H9 (cell line): ENCODE results near the gene SLC15A5. TPM values are rescaled to one million over a fixed set of nuclear protein-coding genes. Genes with fewer than 3 reads are reported as not detected.

Source experiments
- DNase-seq: peaks from one replicate; pipeline ENCODE4 v3.0.0-alpha.2; 2017
- H2AFZ ChIP-seq: one replicate; pipeline ENCODE4 v1.6.1; 2013; ENCODE audit warnings: mild to moderate bottlenecking, low read length, control low read depth, moderate library complexity
- H2AK5ac ChIP-seq: 2 replicates; pipeline ENCODE4 v1.6.1; 2013; ENCODE audit warnings: low read length, control low read depth, mixed read lengths; ENCODE audit not compliant: insufficient read length
- H2BK120ac ChIP-seq: one replicate; pipeline ENCODE4 v1.6.1; 2013; ENCODE audit warnings: low read depth, mild to moderate bottlenecking, low read length, control low read depth, inconsistent platforms; ENCODE audit not compliant: poor library complexity, severe bottlenecking
- H2BK12ac ChIP-seq: 2 replicates; pipeline ENCODE4 v1.6.1; 2013; ENCODE audit warnings: low read length, control low read depth, mixed read lengths, low read depth; ENCODE audit not compliant: insufficient read length
- H2BK15ac ChIP-seq: 2 replicates; pipeline ENCODE4 v1.6.1; 2013; ENCODE audit warnings: low read depth, low read length, control low read depth
- H2BK20ac ChIP-seq: one replicate; pipeline ENCODE4 v1.6.1; 2013; ENCODE audit warnings: low read depth, mild to moderate bottlenecking, low read length, control low read depth, inconsistent platforms; ENCODE audit not compliant: poor library complexity, severe bottlenecking
- H2BK5ac ChIP-seq: 2 replicates; pipeline ENCODE4 v1.6.1; 2013; ENCODE audit warnings: low read length, control low read depth, mixed read lengths; ENCODE audit not compliant: insufficient read length
- H3K14ac ChIP-seq: 2 replicates; pipeline ENCODE4 v1.6.1; 2013; ENCODE audit warnings: low read length, control low read depth; ENCODE audit not compliant: insufficient read depth
- H3K18ac ChIP-seq: 2 replicates; pipeline ENCODE4 v1.6.1; 2013; ENCODE audit warnings: low read depth, mild to moderate bottlenecking, mixed read lengths, low read length, control low read depth; ENCODE audit not compliant: insufficient read length
- H3K23ac ChIP-seq: 2 replicates; pipeline ENCODE4 v1.6.1; 2013; ENCODE audit warnings: low read length, control low read depth, mixed read lengths, low read depth; ENCODE audit not compliant: insufficient read length
- H3K23me2 ChIP-seq: 2 replicates; pipeline ENCODE4 v1.6.1; 2013; ENCODE audit warnings: low read depth, mild to moderate bottlenecking, mixed read lengths, low read length, control low read depth; ENCODE audit not compliant: insufficient read length, poor library complexity, severe bottlenecking
- H3K27ac ChIP-seq: 2 replicates; pipeline ENCODE4 v1.5.1; 2013; ENCODE audit warnings: low read length, control low read depth, mixed read lengths, low read depth; ENCODE audit not compliant: insufficient read length
- H3K27me3 ChIP-seq: 2 replicates; pipeline ENCODE4 v1.6.1; 2013; ENCODE audit warnings: low read length, control low read depth, inconsistent platforms; ENCODE audit not compliant: insufficient read depth
- H3K4ac ChIP-seq: 2 replicates; pipeline ENCODE4 v1.6.1; 2013; ENCODE audit warnings: low read depth, mild to moderate bottlenecking, control low read depth, inconsistent platforms, low read length, moderate library complexity
- H3K4me1 ChIP-seq: 2 replicates; pipeline ENCODE4 v1.6.1; 2013; ENCODE audit warnings: low read length, control low read depth, inconsistent platforms; ENCODE audit not compliant: insufficient read depth
- H3K4me2 ChIP-seq: 2 replicates; pipeline ENCODE4 v1.6.1; 2013; ENCODE audit warnings: low read length, control low read depth, mixed read lengths; ENCODE audit not compliant: insufficient read length, insufficient read depth
- H3K56ac ChIP-seq: 2 replicates; pipeline ENCODE4 v1.6.1; 2013; ENCODE audit warnings: low read depth, mild to moderate bottlenecking, mixed read lengths, low read length, control low read depth; ENCODE audit not compliant: insufficient read length
- H3K79me1 ChIP-seq: 2 replicates; pipeline ENCODE4 v1.6.1; 2013; ENCODE audit warnings: low read depth, mild to moderate bottlenecking, moderate library complexity, low read length, control low read depth, inconsistent platforms; ENCODE audit not compliant: insufficient read depth, poor library complexity, severe bottlenecking
- H3K79me2 ChIP-seq: 2 replicates; pipeline ENCODE4 v1.6.1; 2013; ENCODE audit warnings: low read length, control low read depth, inconsistent platforms; ENCODE audit not compliant: insufficient read depth
- H3K9ac ChIP-seq: 2 replicates; pipeline ENCODE4 v1.6.1; 2013; ENCODE audit warnings: low read length, control low read depth, mixed read lengths; ENCODE audit not compliant: insufficient read length; ENCODE audit errors: extremely low read depth
- H3K9me3 ChIP-seq: one replicate; pipeline ENCODE4 v1.6.1; 2013; ENCODE audit warnings: low read depth, low read length, inconsistent platforms; ENCODE audit not compliant: control insufficient read depth
- H3T11ph ChIP-seq: one replicate; pipeline ENCODE4 v1.6.1; 2013; ENCODE audit warnings: mild to moderate bottlenecking, low read length, control low read depth, inconsistent platforms
- H4K20me1 ChIP-seq: one replicate; pipeline ENCODE4 v1.6.1; 2013; ENCODE audit not compliant: control insufficient read depth, insufficient read length, insufficient read depth
- H4K5ac ChIP-seq: 2 replicates; pipeline ENCODE4 v1.6.1; 2013; ENCODE audit warnings: low read depth, mild to moderate bottlenecking, mixed read lengths, low read length, control low read depth; ENCODE audit not compliant: insufficient read length
- H4K8ac ChIP-seq: replicated peaks from 2 replicates; pipeline ENCODE4 v1.6.1; 2013; ENCODE audit warnings: low read length, control low read depth, mixed read lengths, low read depth; ENCODE audit not compliant: insufficient read length
- H4K91ac ChIP-seq: 2 replicates; pipeline ENCODE4 v1.6.1; 2013; ENCODE audit warnings: low read depth, mild to moderate bottlenecking, moderate library complexity, mixed read lengths, low read length, control low read depth; ENCODE audit not compliant: insufficient read length
- H3K27ac Mint-ChIP-seq, 3 experiments: 2 replicates in 2 of 3; 3 replicates in 1 of 3; pipeline ENCODE4 v1.8.0; 2020 to 2021; ENCODE audit warnings: mixed read lengths in 3 of 3, mild to moderate bottlenecking in 1 of 3, moderate library complexity in 1 of 3
- H3K27me3 Mint-ChIP-seq: 2 replicates; pipeline ENCODE4 v1.8.0; 2021; ENCODE audit warnings: low read depth, mild to moderate bottlenecking, moderate library complexity, mixed read lengths
- H3K36me3 Mint-ChIP-seq, 3 experiments: 2 replicates in 2 of 3; 3 replicates in 1 of 3; pipeline ENCODE4 v1.8.0; 2020 to 2021; ENCODE audit warnings: low read depth in 3 of 3, mixed read lengths in 3 of 3; ENCODE audit not compliant: insufficient read depth in 1 of 3
- H3K4me1 Mint-ChIP-seq, 2 experiments: 2 replicates each; pipeline ENCODE4 v1.8.0; 2020; ENCODE audit warnings: mixed read lengths in 2 of 2
- H3K4me3 Mint-ChIP-seq, 2 experiments: 2 replicates in 1 of 2; 3 replicates in 1 of 2; pipeline ENCODE4 v1.8.0; 2020 to 2021; ENCODE audit warnings: mild to moderate bottlenecking in 2 of 2, mixed read lengths in 2 of 2, moderate library complexity in 1 of 2
- H3K9me3 Mint-ChIP-seq, 2 experiments: 2 replicates in 1 of 2; 3 replicates in 1 of 2; pipeline ENCODE4 v1.8.0; 2020; ENCODE audit warnings: mild to moderate bottlenecking in 2 of 2, mixed read lengths in 2 of 2, moderate library complexity in 1 of 2
- WGBS: extraction: QIAGEN DNeasy Blood & Tissue Kit; methylation state at CpG from one replicate; pipeline ENCODE4 v1.1.7; 2013; ENCODE audit warnings: missing lambda C conversion rate, low lambda C conversion rate, mixed read lengths; ENCODE audit not compliant: insufficient read length; ENCODE audit errors: extremely low coverage; 5-methylcytosine and 5-hydroxymethylcytosine counted together
- total RNA-seq: library from RNA; stranded (reverse); gene quantifications from 2 replicates; pipeline ENCODE4 v1.2.1, GENCODE V29; 2021
- TF ChIP-seq, protein P1 (sequence below): fragments of 200-600 bp; sonication (generic); conservative IDR thresholded peaks from 3 replicates; pipeline ENCODE4 v1.8.0; 2021; ENCODE audit warnings: antibody characterized with exemption, mild to moderate bottlenecking

SLC15A5 gene
- total RNA-seq, 1 experiment from 2014 or later = not detected

DNA sequence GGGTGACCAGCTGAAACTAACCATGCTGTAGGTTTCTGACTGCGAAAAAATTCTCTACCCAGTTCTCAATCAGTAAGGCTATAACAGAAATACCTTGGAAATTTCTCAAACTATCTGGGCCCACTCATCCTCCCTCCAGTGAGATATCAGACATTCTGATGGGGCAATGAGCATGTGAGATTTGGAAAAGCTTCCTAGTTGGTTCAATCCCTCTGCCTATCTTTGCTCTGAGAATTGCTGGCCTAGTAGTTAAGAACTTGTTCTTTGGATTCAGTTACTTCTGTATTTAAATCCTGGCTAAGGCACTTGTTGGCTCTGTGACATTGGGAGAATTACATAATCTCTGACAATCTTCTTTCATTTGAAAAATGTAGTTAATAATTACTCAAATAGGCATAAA, 119.4 kb downstream of the SLC15A5 start:
- Histone ChIP-seq H3T11ph (no peak overlapping the region), H3K27me3 (no peaks in the 10 kb centered on the region), H3K4me1 (no peaks in the 10 kb centered on the region), H3K79me2 (no peaks in the 10 kb centered on the region), H4K8ac (no peak overlapping the region), H3K56ac (no peak overlapping the region), H3K14ac (no peak overlapping the region), H3K18ac (no peak overlapping the region), H2BK120ac (no peak overlapping the region), H3K23ac (no peak overlapping the region), H4K91ac (no peak overlapping the region), H3K9me3 (no peaks in the 10 kb centered on the region), H3K23me2 (no peaks in the 10 kb centered on the region), H2BK20ac (no peak overlapping the region), H4K20me1 (no peaks in the 10 kb centered on the region), H3K4ac (no peak overlapping the region), H3K27ac (no peak overlapping the region), H2BK15ac (no peak overlapping the region), H2AFZ (no peak overlapping the region), H3K4me2 (no peak overlapping the region), H4K5ac (no peak overlapping the region), H2AK5ac (no peak overlapping the region), H2BK5ac (no peak overlapping the region), H3K9ac (no peak overlapping the region), H3K79me1 (no peaks in the 10 kb centered on the region), H2BK12ac (no peak overlapping the region)
- Mint-ChIP-seq H3K4me3 (no peak overlapping the region), H3K4me1 (peaks cover 2% of the 10 kb centered on the region in 2 experiments), H3K9me3 (no peaks in the 10 kb centered on the region), H3K27ac (no peak overlapping the region), H3K36me3 (no peaks in the 10 kb centered on the region), H3K27me3 (peaks cover 2% of the 10 kb centered on the region; the same call in 1 of the 2 replicates)
- DNase-seq = no peak
- WGBS = no CpG with 5 or more reads among the region's 1 CpG
- TF ChIP-seq, protein P1, sequence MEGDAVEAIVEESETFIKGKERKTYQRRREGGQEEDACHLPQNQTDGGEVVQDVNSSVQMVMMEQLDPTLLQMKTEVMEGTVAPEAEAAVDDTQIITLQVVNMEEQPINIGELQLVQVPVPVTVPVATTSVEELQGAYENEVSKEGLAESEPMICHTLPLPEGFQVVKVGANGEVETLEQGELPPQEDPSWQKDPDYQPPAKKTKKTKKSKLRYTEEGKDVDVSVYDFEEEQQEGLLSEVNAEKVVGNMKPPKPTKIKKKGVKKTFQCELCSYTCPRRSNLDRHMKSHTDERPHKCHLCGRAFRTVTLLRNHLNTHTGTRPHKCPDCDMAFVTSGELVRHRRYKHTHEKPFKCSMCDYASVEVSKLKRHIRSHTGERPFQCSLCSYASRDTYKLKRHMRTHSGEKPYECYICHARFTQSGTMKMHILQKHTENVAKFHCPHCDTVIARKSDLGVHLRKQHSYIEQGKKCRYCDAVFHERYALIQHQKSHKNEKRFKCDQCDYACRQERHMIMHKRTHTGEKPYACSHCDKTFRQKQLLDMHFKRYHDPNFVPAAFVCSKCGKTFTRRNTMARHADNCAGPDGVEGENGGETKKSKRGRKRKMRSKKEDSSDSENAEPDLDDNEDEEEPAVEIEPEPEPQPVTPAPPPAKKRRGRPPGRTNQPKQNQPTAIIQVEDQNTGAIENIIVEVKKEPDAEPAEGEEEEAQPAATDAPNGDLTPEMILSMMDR = no peak
